ENCODE results near the gene MED13L.
"Not testable (repeated sequence)": the region's sequence is repeated elsewhere in the genome, so short reads cannot be mapped to it uniquely, and the experiment has no call there.

Gene MED13L

DNA sequence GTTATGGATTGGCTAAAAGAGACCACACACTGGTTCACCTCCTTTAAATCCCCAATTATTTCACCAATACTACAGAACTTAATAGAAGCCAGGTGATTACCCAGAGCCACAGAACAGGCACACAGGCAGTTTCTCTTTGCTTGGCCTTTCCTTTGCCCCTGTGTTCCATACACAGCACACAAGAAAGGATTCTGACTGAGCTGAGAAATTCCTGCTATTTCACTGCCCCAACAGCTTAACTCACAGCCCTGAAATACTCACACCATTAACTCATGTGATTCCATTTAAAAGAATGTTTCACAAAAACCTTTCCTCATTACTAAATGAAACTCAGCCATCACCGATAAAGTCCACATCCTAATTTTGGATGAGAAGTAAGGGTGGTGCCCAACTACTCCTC is 133.6 kb downstream of the MED13L start:
- DNase-seq: no peak
- intact Hi-C loops (cut with DNase I): no loop called here

DNA sequence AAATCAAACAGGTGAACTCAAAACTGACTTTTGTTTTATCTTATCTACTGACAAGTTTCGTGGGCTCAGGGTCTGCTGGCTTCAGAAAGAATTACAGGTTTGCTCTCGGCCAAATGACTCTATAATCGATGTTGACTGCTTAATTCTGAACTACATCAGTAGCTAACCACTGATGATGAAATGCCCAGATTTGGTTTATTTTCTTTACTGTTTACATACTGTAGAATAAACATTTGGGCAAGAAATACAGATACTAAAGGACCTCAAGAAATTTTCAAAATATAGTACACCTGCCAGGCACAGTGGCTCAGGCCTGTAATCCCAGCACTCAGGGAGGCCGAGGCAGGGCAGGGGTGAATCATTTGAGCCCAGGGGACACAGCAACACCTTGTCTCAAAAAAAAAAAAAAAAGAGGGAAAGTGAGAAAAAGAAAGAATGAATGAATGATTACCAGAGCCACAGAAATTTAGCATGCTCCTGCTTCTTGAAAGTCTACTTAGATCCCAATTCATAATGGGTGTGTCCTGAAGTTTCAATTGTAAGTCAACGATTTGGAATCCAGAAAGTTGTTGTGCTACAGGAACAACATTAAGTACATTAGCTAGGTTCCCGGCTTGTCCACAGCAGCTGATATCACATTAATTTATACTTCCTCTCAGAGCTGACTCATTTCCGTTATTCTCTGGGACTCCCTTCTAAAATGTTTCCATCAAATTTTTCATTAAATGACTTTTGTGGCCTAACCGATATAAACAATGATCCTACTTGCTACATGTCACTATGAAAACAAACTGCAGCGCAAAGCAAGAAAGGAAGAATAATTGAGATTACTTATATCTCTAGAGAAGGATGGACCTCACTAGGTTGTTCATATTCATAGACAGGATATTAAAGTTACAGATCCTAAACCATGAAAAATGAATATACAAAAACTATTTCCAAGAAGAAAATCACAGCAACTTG is 134.3 kb downstream of the MED13L start:
- DNase-seq: no peak
- intact Hi-C loops (cut with DNase I): no loop called here

DNA sequence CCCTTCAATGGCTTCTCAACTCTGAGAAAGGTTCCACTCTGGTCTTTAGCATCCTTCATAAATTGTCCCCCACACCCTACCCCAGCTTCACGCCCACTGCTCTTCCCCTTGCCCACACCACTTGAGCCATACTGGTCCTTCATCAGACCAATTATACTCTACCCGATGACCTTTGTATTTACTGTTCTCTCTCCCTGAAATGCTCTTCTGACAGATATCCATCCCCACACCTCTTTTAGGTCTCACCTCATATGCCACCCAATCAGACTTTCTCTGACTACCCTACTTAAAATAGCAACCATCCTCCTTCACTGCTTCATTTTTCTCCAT is 135.7 kb downstream of the MED13L start:
- DNase-seq: no peak
- intact Hi-C loops (cut with DNase I): no loop called here

DNA sequence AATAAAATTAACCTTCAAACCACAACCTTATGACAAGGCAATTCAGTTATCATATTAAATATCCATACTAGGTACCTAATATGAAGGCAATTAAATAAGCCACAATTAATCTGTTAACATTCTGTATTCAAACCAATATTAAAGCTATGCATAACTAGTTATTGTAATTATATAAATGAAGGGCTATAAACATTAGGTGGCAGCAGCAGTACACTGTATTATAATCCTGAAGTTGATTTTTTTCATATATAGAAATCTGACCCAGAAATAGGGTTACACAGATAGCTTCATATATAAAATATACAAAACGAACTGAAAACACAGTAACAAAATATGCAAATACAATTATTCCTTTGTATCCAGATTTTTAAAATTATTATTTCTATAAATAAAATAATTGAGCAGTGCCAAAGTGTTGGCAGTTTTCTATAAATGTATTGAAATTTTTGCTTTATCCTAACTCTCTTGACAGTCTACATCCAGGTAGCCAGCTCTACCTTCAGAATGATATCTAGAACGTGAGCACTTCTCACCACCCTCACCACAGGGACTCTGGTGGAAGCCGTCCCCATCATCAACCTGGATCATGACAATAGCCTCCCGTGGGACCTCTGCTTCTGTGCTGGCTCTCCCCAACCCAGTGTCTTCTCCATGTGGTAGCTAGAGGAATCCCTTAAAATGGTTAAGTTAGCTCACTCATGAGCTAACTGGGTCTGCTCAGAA is 136.2 kb downstream of the MED13L start:
- DNase-seq: no peak
- intact Hi-C loops (cut with DNase I): no loop called here

DNA sequence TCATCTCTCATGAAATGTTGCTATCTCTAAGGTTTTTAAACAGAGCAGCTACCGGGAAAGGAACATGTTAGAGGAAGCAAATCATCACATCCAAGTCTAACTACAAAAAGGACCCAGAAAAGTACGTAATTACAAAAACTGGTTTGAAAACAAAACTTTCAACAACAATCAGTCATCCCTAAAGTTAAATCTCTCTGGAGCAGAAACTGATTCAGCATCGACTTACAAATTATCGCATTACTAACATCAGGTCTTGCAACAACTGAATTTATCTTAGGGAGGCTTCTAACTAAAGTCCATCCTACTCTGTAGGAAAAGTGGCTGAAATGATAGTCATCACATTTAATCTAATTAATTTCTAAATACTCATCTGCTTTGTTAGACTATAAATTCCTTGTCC is 137.0 kb downstream of the MED13L start:
- no peak for DNase-seq
- intact Hi-C loops (cut with DNase I): no loop called here

DNA sequence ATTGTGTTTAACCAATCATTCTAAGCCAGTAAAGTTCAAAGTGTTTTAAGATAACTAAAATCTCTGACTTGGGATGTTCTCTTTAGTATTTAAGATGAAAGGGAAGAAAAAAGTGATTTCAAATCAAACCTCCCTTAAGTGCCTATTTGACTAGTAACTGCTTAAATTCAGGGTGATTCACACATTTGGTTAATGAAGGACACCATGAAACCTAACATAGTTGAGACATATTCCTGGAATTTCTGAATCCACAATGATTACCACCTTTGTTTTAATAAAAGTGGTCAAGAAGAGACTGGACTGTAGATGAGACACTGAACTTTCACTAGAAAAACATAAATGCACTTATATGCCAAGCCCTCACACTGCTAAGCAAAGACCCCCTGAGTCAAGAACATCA is 138.7 kb downstream of the MED13L start:
- no peak for DNase-seq
- intact Hi-C loops (cut with DNase I): no loop called here

DNA sequence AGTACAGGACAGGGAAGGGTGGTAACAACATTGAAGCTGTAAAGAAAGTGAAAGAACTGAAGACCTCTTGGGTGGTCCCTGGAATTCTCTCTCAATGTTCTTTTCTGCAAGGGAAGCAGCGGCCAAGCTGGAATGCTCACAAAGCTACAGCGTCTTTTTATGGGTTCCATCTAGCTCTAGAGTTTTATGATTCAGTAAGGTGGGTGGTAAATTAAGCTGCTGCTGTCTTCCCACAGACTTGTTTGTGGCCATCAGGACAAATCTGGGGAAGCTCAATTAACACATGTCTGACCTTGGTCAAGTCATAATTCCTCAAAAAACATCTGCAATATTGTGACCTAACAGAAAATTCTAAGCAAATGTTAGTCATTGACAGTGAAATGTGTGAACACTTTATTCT is 139.1 kb downstream of the MED13L start:
- intact Hi-C loops (cut with DNase I): no loop called here
- no peak for DNase-seq

DNA sequence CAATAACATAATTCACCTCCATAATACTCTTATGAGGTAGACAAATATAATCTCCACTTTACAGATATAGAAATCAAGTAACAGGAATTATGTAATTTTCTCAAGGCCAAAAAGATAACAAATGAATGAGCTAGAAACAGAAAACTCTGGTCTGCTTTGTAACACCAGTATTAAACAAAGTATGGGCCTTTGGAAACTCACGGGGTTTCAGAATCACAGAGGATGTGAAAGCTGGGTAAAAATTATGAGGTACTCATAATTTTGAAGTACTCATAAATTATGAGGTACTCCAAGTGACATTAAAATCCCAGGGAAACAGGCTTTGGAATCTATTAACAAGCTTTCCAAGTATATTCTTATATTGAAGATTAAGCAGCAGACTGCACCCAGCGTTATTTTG is 140.2 kb downstream of the MED13L start:
- DNase-seq: no peak
- intact Hi-C loops (cut with DNase I): no loop called here

DNA sequence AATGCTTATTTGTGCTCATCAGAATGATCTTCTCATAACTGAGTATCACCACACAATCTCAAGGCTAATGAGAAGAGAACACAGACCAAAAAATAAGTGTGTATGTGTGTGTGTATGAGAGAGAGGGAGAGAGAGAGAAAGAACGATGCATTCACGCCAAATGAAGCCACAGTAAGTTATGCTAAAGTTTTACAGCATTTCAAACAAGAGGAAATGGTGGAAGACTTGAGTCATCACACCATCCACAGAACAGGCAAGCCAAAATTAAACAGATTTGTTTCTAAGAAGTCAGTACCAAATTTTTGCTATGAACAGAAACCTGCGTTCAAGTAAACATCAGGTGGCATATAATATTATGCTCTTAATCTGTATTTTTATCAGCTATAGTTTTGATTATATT is 141.2 kb downstream of the MED13L start:
- intact Hi-C loops (cut with DNase I): no loop called here
- DNase-seq: no peak

DNA sequence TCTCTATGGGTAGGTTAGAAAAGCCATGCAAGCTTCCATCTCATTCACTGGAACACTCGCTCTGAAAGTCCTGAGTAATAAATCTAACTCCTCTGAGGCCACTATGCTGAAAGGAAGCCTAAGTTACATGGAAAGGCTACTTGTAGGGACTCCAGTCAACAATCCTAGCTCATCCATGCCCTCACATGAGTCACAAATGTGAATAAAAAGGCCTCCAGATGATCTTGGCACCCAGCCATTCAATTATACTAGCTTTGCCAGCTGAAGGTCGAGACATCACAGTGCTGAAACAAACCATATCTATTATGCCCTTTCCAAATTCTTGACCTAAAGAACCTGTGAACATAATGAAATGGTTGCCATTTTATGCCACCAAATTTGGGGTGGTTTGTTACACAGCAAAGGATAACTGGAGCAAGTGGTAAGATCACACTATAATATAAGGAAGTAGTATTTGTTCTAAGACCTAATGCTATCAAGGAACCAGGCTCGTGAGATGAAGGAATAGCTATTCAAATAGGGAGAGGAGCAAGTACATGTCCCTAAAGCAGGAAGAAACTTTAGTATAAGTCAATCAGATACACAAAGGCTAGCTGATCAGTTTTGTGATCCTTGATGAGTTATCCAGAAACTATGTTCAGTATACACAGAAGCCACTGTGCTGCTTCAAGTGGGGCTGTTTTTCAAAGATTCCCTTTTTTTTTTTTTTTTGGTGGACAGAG is 142.1 kb downstream of the MED13L start:
- intact Hi-C loops (cut with DNase I): no loop called here
- DNase-seq: peak in 7 of 42 donors; percentile 11 to 61 (median 23)

DNA sequence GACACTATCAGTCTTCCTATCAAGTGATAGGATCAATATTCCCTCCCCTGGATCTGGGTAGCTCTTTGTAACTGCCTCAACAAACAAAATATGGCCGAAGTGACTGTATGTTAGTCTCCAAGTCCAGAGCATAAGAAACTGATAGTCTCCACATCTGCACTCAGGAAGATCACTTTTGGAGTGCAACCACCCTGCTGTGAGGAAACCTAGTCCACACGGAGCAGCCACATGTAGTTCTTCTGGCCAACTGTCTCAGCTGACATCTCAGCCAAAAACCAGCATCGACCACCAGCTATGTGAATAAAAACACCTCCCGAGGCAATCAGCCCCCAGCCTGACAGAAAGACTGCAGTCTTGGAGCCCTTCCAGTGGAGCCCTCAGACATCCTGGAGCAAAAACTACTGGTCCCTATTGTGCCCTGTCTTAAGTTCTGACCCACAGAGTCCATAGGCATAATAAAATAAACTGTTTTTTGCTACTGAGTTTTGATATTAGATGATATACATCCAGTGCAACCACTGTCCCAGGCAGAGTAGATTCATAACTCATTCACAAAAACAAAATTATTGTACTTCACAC is 143.8 kb downstream of the MED13L start:
- intact Hi-C loops (cut with DNase I): no loop called here
- no peak for DNase-seq

DNA sequence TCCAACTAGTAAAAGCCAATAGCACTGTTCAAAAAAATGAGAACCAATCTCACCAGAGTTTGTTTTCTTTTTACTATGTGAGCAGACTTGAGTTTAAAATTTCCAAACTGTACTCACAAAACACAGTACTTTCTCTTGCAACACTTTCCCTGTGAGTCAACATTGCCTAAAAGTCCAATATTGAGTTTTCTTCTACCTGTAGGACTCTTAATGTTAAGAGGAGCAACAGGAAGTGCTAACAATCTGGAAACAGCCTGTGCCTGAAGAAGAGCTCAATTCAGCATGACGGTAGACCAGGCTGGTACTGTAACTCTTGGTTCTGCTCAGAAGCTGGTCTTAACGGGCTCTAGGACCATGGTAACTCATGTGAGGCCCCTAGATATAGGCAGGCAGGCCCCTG is 144.3 kb downstream of the MED13L start:
- intact Hi-C loops (cut with DNase I): no loop called here
- DNase-seq: no peak

DNA sequence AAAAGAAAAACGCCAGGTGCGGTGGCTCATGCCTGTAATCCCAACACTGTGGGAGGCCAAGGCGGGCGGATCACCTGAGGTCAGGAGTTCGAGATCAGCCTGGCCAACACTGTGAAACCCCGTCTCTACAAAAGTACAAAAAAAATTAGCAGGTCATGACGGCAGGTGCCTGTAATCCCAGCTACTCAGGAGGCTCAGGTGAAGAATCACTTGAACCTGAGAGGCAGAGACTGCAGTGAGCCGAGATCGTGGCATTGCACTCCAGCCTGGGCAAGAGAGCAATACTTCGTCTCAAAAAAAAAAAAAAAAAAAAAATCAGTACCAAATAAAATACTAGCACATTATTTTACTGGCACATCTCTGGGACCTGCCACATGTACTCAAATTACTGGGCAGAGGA is 145.5 kb downstream of the MED13L start:
- intact Hi-C loops (cut with DNase I); DNase-seq: not testable (repeated sequence)

DNA sequence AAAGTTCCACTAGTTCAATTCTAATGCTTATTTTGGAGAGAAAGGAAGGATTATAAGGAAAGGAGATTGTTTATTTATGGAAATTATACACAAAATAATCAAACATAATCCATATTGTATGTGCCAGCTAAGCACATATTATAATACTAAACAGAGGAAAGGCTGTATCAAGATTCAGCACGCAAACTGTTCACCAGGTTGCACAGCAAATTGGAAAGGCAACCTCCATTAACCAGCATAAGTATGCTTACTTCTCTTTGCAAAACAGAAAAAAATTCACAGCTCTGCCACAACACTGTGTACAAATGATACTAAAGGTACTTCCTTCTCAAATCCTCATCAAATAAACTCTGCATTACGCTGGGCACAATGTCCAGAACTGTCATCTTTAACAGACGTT is 146.3 kb downstream of the MED13L start:
- intact Hi-C loops (cut with DNase I): no loop called here
- DNase-seq: no peak

DNA sequence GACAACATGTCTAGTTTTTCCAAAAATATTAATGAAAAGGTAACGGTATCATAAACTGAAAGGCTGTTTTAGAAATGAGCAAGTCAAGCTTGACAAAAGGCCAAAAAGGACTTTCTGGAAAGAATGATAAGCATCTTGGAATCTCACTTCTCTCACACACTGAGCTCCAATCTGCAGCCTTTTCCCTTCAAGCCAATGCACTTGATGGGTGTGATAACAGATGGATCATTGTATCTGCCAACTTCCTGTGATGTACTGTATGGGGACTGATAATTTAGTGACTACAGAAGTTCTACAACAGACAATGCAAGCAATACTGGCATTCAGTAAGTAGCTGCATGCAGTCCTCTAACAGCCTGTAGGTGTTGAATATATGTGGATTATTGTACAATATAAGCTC is 147.1 kb downstream of the MED13L start:
- DNase-seq: no peak
- intact Hi-C loops (cut with DNase I): no loop called here

DNA sequence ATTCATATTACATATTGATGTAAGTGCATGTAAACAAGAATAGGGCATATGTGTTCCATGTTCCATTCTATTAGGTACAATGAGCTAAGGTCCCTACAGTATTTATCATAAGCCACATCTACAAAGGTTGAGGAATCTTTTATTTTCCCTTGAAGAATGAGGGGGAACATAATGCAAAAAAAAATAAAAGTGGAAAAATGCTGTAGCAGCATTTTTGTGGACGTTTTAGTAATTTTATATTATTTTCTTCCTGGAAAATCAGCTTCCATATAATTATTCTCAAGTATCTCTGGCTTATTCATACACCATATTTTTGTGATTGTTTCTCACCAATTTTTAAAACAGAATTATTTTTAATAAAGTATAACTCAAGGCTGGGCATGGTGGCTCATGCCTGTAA is 148.7 kb downstream of the MED13L start:
- intact Hi-C loops (cut with DNase I): no loop called here

DNA sequence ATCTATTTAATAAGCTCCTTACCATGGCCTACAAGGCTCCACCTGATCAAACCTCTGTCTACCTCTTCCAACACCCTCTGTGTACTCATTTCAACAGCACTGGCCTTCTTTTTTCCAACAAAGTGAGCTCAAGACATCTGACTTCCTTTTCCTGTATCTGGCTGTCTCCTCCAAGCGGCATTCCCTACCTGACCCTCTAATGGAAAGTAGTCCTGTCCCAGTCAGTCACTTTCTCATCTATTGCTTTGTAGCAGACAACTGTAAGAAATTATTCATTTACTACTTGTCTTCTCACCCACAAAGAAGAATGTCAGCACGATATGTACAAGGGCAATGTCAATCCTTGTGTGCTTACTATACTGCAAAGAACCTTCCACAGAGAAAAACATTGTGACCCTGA is 149.6 kb downstream of the MED13L start:
- DNase-seq: no peak
- intact Hi-C loops (cut with DNase I): no loop called here

More for the DNA sequence above, 148.7 kb downstream of the MED13L start:
- no peak for DNase-seq

DNA sequence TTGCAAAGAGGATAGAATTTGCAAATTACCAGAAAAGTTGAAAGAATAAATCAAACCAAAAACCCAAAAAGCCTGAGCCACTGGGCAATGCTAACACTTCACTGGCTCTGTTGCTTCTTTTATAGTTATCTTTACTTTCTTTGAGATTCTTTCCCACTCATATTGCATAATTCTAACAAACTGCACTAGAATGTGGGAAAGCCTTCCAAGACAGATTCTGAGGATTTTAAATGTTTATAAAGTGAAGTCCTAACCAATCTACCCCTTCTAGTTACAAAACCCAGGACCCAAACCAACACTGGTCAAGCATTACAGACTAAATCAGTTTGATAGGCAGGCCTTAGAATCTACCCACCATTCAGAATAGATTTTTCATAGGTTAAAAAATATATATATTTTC is 150.9 kb downstream of the MED13L start:
- intact Hi-C loops (cut with DNase I): no loop called here

DNA sequence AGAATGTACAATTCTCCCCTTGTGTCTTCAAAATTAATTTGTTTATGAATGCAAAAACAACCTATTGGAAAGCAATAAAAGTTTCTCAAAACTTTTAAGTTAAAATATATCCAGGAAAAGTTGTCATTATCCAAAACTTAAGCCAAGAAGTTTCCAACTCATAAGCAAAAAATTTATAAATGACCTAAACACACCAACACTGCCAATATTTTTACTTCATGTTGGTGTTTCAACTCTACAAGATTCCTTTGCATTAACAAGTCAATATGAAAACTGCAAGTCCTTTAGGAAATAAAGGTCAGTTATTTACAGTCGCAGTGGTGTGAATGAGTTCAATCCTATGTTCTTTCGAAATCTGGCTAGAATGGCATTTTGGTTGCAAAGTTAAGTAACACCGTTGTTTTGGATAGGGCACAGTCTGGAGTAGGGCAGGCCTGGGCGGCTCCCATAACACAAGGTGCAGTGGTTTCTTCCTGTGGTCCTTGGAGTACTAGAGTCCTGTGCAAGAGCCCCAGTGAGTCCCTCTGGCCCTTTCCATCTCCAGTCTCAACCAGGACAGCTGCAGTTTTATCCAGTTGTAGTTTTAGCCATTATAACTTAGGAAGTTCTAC is 151.4 kb downstream of the MED13L start:
- intact Hi-C loops (cut with DNase I): no loop called here
- DNase-seq: no peak

More for the DNA sequence above, 150.9 kb downstream of the MED13L start:
- no peak for DNase-seq

All from head of caudate nucleus (tissue), 42 donors.